AG09309 (cell line): ENCODE results near the gene MED4.
A peak's percentile ranks its signal among the peaks of the same experiment; 100 is the strongest.

ENCODE experiments used
- DNase-seq: peaks from one replicate; pipeline ENCODE4 v3.0.0-alpha.2; 2010; ENCODE audit warnings: low read depth
- H3K4me3 ChIP-seq: 2 replicates; pipeline ENCODE4 v1.5.1; 2011; ENCODE audit warnings: mild to moderate bottlenecking, low read depth, low read length, moderate library complexity; ENCODE audit not compliant: control insufficient read depth
- CTCF ChIP-seq: IDR thresholded peaks from 2 replicates; pipeline ENCODE4 v1.5.1; 2011; ENCODE audit warnings: mild to moderate bottlenecking, low read depth, low read length, inconsistent platforms; ENCODE audit not compliant: insufficient read depth, control insufficient read depth; ENCODE audit errors: missing control alignments

MED4 gene

GRCh38 chr13:48094781-48095502, at the start of gene MED4:
MED4 (minus strand) TSS chr13:48095104; CDS start chr13:48095078, 26 bp downstream.
- H3K4me3 ChIP-seq, result peak within 1 kb of the TSS; percentile 93
- peak; percentile 65 for DNase-seq
- TF ChIP-seq CTCF, result peak; percentile 100

- TF ChIP-seq CTCF, result no peak
- H3K4me3 ChIP-seq, result no peak overlapping the region
- no peak for DNase-seq
Measured at GRCh38 chr13:48144413-48145035, 49.6 kb upstream of the MED4 start.

GRCh38 chr13:48142436-48142835, 47.5 kb upstream of the MED4 start:
- DNase-seq, result no peak
- no peak for TF ChIP-seq CTCF
- H3K4me3 ChIP-seq, result no peak overlapping the region

- H3K4me3 ChIP-seq, result no peak overlapping the region
- DNase-seq, result no peak
- TF ChIP-seq CTCF, result no peak
Measured at GRCh38 chr13:48138270-48138669, 43.4 kb upstream of the MED4 start.

- no peak for DNase-seq
- no peak for TF ChIP-seq CTCF
- no peak overlapping the region for H3K4me3 ChIP-seq
Measured at GRCh38 chr13:48132961-48133360, 38.1 kb upstream of the MED4 start.

- H3K4me3 ChIP-seq, result no peak overlapping the region
- TF ChIP-seq CTCF, result no peak
- DNase-seq, result no peak
Measured at GRCh38 chr13:48131533-48131932, 36.6 kb upstream of the MED4 start.
